Activated T-cell treated with anti-CD3 and anti-CD28 coated beads, Interleukin-2, amount 50 U/mL, for 4 hours (primary cell): ENCODE data around the gene USP34. TPM values are rescaled to one million over a fixed set of nuclear protein-coding genes. Genes with fewer than 3 reads are reported as not detected.
"Not testable (repeated sequence)": the region's sequence is repeated elsewhere in the genome, so short reads cannot be mapped to it uniquely, and the experiment has no call there.

Experiments used
- ATAC-seq, 2 donors: fragments of 200-7000 bp; cut with Tn5 transposase; one replicate each; pipeline ENCODE4 v1.10.0; 2021
- DNase-seq: peaks from one replicate; pipeline ENCODE4 v3.0.0-alpha.2; 2020
- H3K27me3 Mint-ChIP-seq: one replicate; pipeline ENCODE4 v1.8.0; 2021; ENCODE audit warnings: low read depth, mixed read lengths
- H3K36me3 Mint-ChIP-seq: one replicate; pipeline ENCODE4 v1.8.0; 2022; ENCODE audit warnings: mixed read lengths; ENCODE audit not compliant: insufficient read depth
- H3K4me1 Mint-ChIP-seq: one replicate; pipeline ENCODE4 v1.8.0; 2021; ENCODE audit warnings: low read depth, mixed read lengths
- H3K4me3 Mint-ChIP-seq: one replicate; pipeline ENCODE4 v1.8.0; 2021; ENCODE audit warnings: mild to moderate bottlenecking, moderate library complexity, mixed read lengths
- H3K9me3 Mint-ChIP-seq: one replicate; pipeline ENCODE4 v1.8.0; 2021; ENCODE audit warnings: mixed read lengths
- total RNA-seq, 3 donors: library from RNA; stranded (reverse); gene quantifications; one replicate each; pipeline ENCODE4 v1.2.1, GENCODE V29; 2021

The USP34 gene
- total RNA-seq, 3 donors from 2014 or later = 57.0 to 58.1 (median 58.1) TPM

DNA sequence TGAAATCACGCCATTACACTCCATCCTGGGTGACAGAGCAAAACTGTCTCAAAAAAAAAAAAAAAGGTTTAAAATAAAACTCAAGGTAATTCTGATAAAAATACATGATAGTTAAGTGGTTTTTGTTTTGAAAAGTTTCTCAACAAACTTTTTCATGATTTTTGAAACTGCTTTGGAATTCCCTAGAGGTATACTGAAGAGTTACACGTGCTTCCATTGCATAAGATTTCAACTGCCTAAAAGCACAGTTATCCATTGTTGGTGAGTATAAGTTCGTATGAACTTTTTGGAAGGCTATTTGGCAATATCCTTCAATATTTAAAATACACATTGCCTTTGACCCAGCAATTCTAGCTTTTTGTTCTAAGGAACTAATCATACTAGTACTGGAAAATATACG, 74.9 kb downstream of the USP34 start:
- ATAC-seq (no peak), DNase-seq (no peak)
- Mint-ChIP-seq H3K36me3 (peaks cover 14% of the 10 kb centered on the region), H3K9me3 (no peaks in the 10 kb centered on the region), H3K27me3 (no peaks in the 10 kb centered on the region), H3K4me3 (no peak overlapping the region), H3K4me1 (no peaks in the 10 kb centered on the region)

DNA sequence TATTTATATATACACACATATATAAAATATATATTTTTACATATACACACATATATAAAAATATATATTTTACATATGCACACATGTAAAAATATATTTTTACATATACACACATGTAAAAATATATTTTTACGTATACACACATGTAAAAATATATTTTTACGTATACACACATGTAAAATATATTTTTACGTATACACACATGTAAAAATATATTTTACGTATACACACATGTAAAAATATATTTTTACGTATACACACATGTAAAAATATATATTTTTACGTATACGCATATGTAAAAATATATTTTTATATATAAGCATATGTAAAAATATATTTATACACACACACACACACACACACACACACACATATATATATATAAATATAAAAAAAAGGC, 83.3 kb downstream of the USP34 start:
- not testable (repeated sequence) for H3K4me3 Mint-ChIP-seq, H3K4me1 Mint-ChIP-seq

DNA sequence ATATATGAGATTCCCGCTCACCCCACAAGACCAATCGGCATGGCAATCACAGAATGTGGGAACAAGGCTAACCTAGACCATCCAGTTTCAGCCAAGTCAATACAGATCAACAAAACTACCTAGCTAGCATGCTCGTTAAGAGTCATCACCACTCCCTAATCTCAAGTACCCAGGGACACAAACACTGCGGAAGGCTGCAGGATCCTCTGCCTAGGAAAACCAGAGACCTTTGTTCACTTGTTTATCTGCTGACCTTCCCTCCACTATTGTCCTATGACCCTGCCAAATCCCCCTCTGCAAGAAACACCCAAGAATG, 90.0 kb downstream of the USP34 start:
- not testable (repeated sequence) for ATAC-seq, H3K4me3 Mint-ChIP-seq, H3K9me3 Mint-ChIP-seq, H3K27me3 Mint-ChIP-seq, DNase-seq, H3K4me1 Mint-ChIP-seq
- H3K36me3 Mint-ChIP-seq = peaks cover 57% of the 10 kb centered on the region

More for the DNA sequence above, 83.3 kb downstream of the USP34 start:
- H3K9me3 Mint-ChIP-seq, DNase-seq, ATAC-seq, H3K27me3 Mint-ChIP-seq: not testable (repeated sequence)
- peaks cover 23% of the 10 kb centered on the region for H3K36me3 Mint-ChIP-seq

DNA sequence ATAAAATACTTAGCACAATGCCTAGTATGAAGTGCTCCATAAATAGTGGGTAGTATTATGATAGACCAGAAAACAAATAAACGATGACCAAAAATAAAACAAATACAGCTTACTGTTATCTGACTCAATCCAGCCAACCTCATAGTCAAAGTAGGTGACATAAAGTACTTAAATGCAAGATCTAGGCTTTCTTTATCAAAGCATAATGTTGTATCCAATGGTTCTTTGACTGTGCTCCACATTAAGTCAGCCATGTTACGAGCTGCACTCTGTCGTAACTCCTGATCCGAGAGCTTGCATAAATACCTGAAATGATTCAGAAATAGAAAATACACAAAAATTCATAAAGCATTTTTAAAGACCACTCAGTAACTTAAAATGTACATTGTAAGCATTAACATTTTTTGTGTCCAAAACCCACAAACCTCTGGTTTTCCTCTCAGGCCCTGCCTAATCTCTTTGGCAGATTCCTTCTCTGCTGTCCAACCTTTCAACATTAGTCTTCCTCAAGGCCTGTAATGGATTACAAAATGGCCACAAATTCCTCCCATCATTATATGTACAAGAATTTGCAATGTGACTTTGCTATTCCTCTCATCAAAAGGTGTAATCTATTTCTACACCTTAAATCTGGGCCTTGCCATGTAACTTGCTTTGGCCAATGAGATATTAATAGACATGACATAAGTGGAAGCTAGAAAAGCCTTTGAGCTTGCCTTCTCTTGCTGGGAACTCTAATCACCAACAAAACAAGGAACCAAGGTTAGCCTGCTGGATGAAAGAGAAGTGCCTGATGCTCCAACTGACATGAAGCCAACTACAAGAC, 90.6 kb downstream of the USP34 start:
- DNase-seq = no peak
- peaks cover 6% of the 10 kb centered on the region for H3K4me1 Mint-ChIP-seq
- H3K9me3 Mint-ChIP-seq = no peaks in the 10 kb centered on the region
- H3K4me3 Mint-ChIP-seq = no peak overlapping the region
- no peak for ATAC-seq
- H3K36me3 Mint-ChIP-seq = peaks cover 60% of the 10 kb centered on the region
- H3K27me3 Mint-ChIP-seq = no peaks in the 10 kb centered on the region

DNA sequence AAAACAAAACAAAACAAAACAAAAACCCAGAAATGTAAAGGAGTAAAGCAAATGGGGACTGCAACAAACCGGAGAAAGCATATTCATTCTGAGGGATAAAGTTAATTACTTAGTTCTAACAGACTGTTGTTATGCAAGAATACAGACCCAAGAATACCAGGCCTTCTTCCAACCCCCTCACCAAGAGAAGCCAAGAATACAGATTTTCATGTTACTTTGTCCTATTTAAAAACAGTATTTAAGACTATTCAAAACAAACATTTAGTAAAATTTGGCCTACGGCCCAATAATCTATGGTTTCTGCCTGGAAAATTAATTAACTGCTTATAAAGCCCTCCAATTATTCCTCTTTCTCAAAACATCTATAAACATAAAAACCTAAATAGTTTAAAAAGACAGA, 91.4 kb downstream of the USP34 start:
- Mint-ChIP-seq H3K4me1 (peaks cover 6% of the 10 kb centered on the region), H3K27me3 (no peaks in the 10 kb centered on the region), H3K9me3 (no peaks in the 10 kb centered on the region), H3K4me3 (no peak overlapping the region), H3K36me3 (peaks cover 65% of the 10 kb centered on the region)
- ATAC-seq (no peak), DNase-seq (no peak)

DNA sequence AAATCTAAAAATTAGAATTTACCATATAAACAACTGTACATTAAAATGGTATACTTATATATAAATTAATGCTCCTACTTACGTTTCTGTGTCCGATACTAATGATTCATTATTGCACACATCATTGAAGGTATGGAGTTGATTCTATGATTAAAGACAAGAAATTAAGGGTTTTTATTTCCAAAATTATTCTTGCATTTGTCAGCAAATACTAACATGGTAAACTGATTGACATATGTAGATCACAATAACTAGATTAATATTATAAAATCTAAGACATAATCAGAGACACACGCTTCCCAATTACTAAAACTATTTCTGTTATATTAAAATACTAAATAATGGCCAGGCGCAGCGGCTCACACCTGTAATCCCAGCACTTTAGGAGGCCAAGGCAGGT, 92.6 kb downstream of the USP34 start:
- ATAC-seq (no peak), DNase-seq (no peak)
- H3K27me3 Mint-ChIP-seq = no peaks in the 10 kb centered on the region
- no peak overlapping the region for H3K4me3 Mint-ChIP-seq
- H3K9me3 Mint-ChIP-seq = no peaks in the 10 kb centered on the region
- peaks cover 8% of the 10 kb centered on the region for H3K4me1 Mint-ChIP-seq
- peaks cover 73% of the 10 kb centered on the region for H3K36me3 Mint-ChIP-seq

DNA sequence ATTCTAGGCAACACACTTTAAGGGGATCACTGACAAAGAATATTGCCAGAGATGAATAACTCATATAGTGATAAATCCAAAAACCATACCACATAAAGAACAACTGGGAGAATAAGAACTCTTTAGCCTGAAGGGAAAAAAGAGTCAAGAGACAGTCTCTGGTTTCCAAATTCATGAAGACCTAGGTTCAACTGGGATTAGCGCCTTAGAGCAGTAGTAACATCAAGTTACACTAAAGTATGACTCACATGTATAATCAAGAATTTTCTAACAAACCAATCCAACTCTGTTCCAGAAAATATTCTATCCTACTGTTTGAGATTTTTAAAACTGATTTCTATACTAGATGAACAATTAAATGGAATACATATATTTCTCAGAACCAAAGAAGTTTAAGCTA, 93.8 kb downstream of the USP34 start:
- ATAC-seq = no peak
- peaks cover 7% of the 10 kb centered on the region for H3K4me1 Mint-ChIP-seq
- H3K9me3 Mint-ChIP-seq = no peaks in the 10 kb centered on the region
- no peak for DNase-seq
- H3K36me3 Mint-ChIP-seq = peaks cover 67% of the 10 kb centered on the region
- no peaks in the 10 kb centered on the region for H3K27me3 Mint-ChIP-seq
- no peak overlapping the region for H3K4me3 Mint-ChIP-seq

DNA sequence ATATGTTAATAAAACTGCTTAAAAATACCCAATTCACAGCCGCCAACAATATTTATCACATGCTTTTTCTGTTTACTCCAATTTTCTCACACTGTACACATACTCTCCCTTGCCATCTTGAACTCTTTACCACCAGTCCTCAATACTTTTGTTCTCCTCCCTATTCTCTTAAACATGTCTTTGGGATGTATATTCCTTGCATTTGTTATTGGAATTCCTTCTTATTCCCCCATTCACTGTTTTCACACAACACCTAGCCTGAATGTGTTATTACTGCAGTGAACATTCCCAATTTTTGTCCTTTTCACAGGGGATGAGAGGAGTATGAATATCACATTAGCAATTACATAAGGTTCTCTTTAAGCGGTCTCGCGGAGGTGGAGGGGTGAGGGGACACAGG, 94.7 kb downstream of the USP34 start:
- H3K4me1 Mint-ChIP-seq = peaks cover 7% of the 10 kb centered on the region
- ATAC-seq = no peak
- H3K9me3 Mint-ChIP-seq = no peaks in the 10 kb centered on the region
- H3K27me3 Mint-ChIP-seq = no peaks in the 10 kb centered on the region
- peaks cover 61% of the 10 kb centered on the region for H3K36me3 Mint-ChIP-seq
- DNase-seq = no peak
- H3K4me3 Mint-ChIP-seq = no peak overlapping the region

DNA sequence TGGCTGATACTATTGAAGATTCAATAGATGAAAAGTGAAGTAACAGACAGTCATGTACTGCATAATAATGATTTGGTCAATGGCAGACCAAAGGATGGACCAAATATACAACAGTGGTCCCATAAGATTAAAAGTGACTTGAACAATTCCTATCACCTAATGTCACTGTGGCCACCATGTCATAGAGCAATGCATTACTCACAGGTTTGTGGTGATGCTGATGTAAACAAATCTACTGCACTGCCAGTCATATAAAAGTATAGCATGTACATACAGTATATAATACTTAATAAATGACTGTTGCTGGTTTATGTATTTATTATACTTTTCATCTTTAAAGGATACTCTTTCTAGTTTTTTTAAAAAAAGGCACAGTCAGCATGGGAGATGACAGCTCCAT, 99.9 kb downstream of the USP34 start:
- Mint-ChIP-seq H3K9me3 (no peaks in the 10 kb centered on the region), H3K27me3 (no peaks in the 10 kb centered on the region), H3K4me3 (no peak overlapping the region), H3K4me1 (peaks cover 36% of the 10 kb centered on the region), H3K36me3 (peaks cover 45% of the 10 kb centered on the region)
- DNase-seq (no peak), ATAC-seq (peak in 1 of 2 donors; percentile 48)

DNA sequence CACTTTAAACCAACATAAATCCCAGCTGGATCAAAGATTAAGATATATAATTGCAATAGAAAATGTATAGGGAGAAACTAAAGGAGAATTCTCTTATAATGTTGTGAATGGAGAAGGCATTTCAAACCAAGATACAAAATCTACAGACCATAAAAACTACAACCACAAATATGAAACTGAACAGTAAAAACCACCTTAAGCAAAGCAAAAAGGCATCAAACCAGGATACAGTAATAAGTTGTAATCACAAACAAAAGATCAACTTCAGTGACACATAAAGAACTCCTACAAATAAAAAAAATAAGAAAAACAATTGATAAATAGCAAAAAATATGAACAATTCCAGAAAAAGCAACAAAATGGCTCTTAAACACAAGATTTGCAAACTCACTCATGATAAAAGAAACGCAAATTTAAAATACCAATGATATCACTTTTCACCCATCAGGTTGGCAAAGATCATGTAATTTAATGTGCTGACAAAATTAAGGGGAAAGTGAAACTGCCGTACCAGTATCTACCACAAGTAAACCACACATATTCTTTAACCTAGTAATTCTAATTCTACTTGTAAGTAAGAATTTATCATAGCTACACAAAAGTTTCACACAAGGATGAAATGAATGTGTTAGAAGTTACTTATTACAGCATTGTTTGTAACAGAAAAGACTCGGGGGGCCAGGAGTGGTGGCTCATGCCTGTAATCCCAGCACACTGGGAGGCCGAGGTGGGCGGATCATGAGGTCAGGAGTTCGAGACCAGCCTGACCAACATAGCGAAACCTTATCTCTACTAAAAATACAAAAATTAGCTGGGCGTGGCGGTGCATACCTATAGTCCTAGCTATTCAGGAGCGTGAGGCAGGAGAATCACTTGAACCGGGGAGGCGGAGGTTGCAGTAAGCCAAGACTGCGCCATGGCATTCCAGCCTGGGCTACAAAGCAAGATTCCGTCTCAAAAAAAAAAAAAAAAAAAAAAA, 101.9 kb downstream of the USP34 start:
- Mint-ChIP-seq H3K27me3 (no peaks in the 10 kb centered on the region), H3K4me3 (no peak overlapping the region), H3K9me3 (no peaks in the 10 kb centered on the region), H3K36me3 (peaks cover 35% of the 10 kb centered on the region), H3K4me1 (peaks cover 44% of the 10 kb centered on the region)
- DNase-seq (no peak), ATAC-seq (peak; percentile 72 to 76)

DNA sequence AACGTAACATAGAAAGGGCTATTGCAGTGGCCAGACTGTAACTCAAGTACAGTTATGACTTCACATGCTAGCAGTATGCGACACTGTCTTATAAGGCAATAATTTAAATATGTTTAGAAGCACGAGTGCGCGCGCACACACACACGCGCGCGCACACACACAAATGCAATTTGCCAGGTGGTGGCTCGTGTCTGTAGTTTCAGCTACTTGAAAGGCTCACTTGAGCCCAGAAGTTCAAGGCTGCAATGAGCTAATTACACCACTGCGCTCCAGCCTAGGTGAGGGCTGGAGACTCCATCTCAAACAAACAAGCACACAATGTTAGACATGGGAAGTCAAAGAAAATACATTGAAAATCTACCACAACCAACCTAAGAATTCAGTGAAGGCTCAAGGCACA, 103.7 kb downstream of the USP34 start:
- DNase-seq = no peak
- Mint-ChIP-seq H3K9me3 (no peaks in the 10 kb centered on the region), H3K4me3 (no peak overlapping the region), H3K36me3 (peaks cover 44% of the 10 kb centered on the region), H3K27me3 (no peaks in the 10 kb centered on the region), H3K4me1 (peaks cover 56% of the 10 kb centered on the region)
- no peak for ATAC-seq

DNA sequence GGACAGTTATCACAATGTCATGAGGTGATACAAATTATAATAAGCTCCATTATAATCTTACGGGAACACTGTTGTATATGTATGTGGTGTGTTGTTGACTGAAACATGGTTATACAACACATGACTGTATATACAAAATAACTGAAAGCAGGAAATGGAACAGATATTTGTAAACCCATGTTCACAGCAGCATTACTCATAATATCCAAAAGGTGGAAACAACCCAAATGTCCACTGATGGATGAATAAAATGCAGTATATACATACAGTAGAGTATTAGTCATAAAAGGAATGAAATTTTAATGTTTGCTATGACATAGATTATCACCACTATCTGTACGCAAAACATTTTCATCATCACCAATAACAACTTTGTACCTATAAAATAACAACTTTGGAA, 107.3 kb downstream of the USP34 start:
- Mint-ChIP-seq H3K4me1 (peaks cover 61% of the 10 kb centered on the region), H3K9me3 (no peaks in the 10 kb centered on the region), H3K4me3 (no peak overlapping the region), H3K36me3 (peaks cover 42% of the 10 kb centered on the region), H3K27me3 (no peaks in the 10 kb centered on the region)
- no peak for ATAC-seq
- no peak for DNase-seq

DNA sequence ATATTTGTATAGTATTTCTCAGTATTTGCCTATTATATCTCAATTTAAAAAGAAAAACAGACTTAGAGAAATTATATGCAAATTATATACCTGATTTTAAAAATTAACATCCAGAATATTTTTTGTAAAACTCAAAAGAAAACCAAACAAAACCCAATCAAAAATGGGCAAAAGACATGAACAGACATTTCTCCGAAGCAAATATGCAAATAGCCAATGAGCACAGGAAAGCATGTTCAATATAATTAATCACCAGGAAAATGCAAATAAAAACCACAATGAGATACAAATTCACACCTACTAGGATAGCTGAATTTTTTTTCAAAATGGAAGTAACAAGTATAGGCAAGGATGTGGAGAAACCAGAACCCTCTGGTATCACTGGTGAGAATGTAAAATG, 108.0 kb downstream of the USP34 start:
- Mint-ChIP-seq H3K36me3 (peaks cover 38% of the 10 kb centered on the region), H3K27me3 (no peaks in the 10 kb centered on the region), H3K4me1 (peaks cover 58% of the 10 kb centered on the region), H3K9me3 (no peaks in the 10 kb centered on the region), H3K4me3 (no peak overlapping the region)
- no peak for DNase-seq
- ATAC-seq = no peak

DNA sequence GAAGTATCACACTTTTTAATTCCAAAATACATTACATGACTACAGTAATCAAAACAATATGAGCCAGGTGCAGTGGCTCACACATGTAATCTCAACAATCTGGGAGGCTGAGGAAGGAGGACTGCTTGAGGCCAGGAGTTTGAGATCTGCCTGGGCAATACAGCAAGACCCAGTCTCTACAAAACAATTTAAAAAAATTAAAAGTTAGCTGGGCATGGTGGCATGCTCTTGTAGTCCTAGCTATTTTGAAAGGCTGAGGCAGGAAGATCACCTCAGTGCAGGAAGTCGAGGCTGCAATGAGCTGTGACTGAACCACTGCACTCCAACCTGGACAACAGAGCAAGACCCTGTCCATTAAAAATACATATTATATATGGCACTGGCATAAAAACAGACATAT, 109.8 kb downstream of the USP34 start:
- Mint-ChIP-seq H3K4me3 (no peak overlapping the region), H3K9me3 (no peaks in the 10 kb centered on the region), H3K36me3 (peaks cover 41% of the 10 kb centered on the region), H3K27me3 (no peaks in the 10 kb centered on the region), H3K4me1 (peaks cover 59% of the 10 kb centered on the region)
- DNase-seq = no peak
- ATAC-seq = no peak

DNA sequence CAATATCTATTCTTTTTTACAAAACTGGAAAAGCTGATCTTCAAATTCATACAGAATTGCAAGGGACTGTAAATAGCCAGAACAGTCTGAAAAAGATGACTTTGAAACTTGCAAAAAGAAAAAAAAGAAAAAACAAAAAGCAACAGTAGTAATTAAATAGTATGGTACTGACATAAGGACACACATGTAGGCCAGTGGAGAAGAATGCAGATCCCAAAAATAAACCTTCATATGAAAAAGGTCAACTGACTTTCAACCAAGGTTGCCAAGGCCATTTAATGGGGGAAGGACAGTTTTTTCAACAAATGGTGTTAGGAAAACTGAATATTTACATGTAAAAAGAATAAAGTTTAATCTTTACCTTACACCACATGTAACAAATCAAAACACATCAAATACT, 111.8 kb downstream of the USP34 start:
- peaks cover 6% of the 10 kb centered on the region for H3K9me3 Mint-ChIP-seq
- no peaks in the 10 kb centered on the region for H3K27me3 Mint-ChIP-seq
- H3K4me3 Mint-ChIP-seq = no peak overlapping the region
- ATAC-seq = no peak
- peaks cover 52% of the 10 kb centered on the region for H3K4me1 Mint-ChIP-seq
- DNase-seq = no peak
- H3K36me3 Mint-ChIP-seq = peaks cover 49% of the 10 kb centered on the region
